Endothelial cell of coronary artery (primary cell): ENCODE measurements around the gene IL37. TPM values are rescaled to one million over a fixed set of nuclear protein-coding genes. Genes with fewer than 3 reads are reported as not detected.

ENCODE experiments used
- total RNA-seq: library from RNA; depleted of rRNA; stranded (reverse); fragments of >200 nt; gene quantifications from 2 replicates; pipeline ENCODE4 v1.2.3, GENCODE V29; 2014

The IL37 gene
- total RNA-seq, result not detected in 2 replicates

GRCh38 chr2:112910865-112911264, at the start of gene IL37:
TSS of gene IL37 (plus strand) at chr2:112911165. CDS start at chr2:112913013, 1,848 bp downstream.

Other genes with a start within 250 kb of the IL37 start
- gene NT5DC4, start 190.1 kb upstream of the IL37 start, total RNA-seq, result not detected in 2 replicates
- gene CKAP2L, start 146.6 kb upstream of the IL37 start, total RNA-seq, result 3.0 and 6.8 TPM in 2 replicates
- gene IL1A, start 126.7 kb upstream of the IL37 start, total RNA-seq, result 0.75 and 1.8 TPM in 2 replicates
- gene IL1B, start 74.4 kb upstream of the IL37 start, total RNA-seq, result 8.2 TPM in 1 of 2 replicates, not detected in the other
- gene IL36G, start 66.8 kb downstream of the IL37 start, total RNA-seq, result not detected in 2 replicates
- gene IL36A, start 94.3 kb downstream of the IL37 start, total RNA-seq, result 0.09 TPM in 1 of 2 replicates, not detected in the other
- gene IL36B, start 141.7 kb downstream of the IL37 start, total RNA-seq, result not detected in 2 replicates
- not detected in 2 replicates for gene IL36RN, start 148.0 kb downstream of the IL37 start, total RNA-seq
- gene IL1F10, start 156.8 kb downstream of the IL37 start, total RNA-seq, result not detected in 2 replicates
- not detected in 2 replicates for gene IL1RN, start 216.4 kb downstream of the IL37 start, total RNA-seq